BLaER1 treated with 17β-estradiol and CSF1 and Interleukin-3, amounts not matched to agents 10 nM and 100 nM (cell line): Measurements from ENCODE around the gene MLN.

Experiments
- H3K27ac ChIP-seq, 11 experiments: shearing (Covaris generic); formaldehyde crosslinking; 2 replicates each; pipeline ENCODE4 v1.8.1; 2022
- H3K27me3 ChIP-seq, 11 experiments: shearing (Covaris generic); formaldehyde crosslinking; 2 replicates each; pipeline ENCODE4 v1.8.1; 2022
- H3K36me3 ChIP-seq, 11 experiments: shearing (Covaris generic); formaldehyde crosslinking; 2 replicates each; pipeline ENCODE4 v1.8.1; 2022
- H3K4me1 ChIP-seq, 10 experiments: shearing (Covaris generic); formaldehyde crosslinking; 2 replicates each; pipeline ENCODE4 v1.8.1; 2022
- H3K4me2 ChIP-seq, 11 experiments: shearing (Covaris generic); formaldehyde crosslinking; 2 replicates each; pipeline ENCODE4 v1.8.1; 2022
- H3K4me3 ChIP-seq, 10 experiments: shearing (Covaris generic); formaldehyde crosslinking; 2 replicates each; pipeline ENCODE4 v1.8.1; 2022
- H3K9ac ChIP-seq, 11 experiments: shearing (Covaris generic); formaldehyde crosslinking; 2 replicates each; pipeline ENCODE4 v1.8.1; 2022
- H3K9me3 ChIP-seq, 11 experiments: shearing (Covaris generic); formaldehyde crosslinking; replicated peaks in 1 of 11; 2 replicates each; pipeline ENCODE4 v1.8.1; 2022
- H4K20me1 ChIP-seq, 11 experiments: shearing (Covaris generic); formaldehyde crosslinking; 2 replicates each; pipeline ENCODE4 v1.8.1; 2022
- Cebpa-rat ChIP-seq, 11 experiments: shearing (Covaris generic); IDR thresholded peaks; 2 replicates each; pipeline ENCODE4 v1.8.1; 2022

The MLN gene

GRCh38 chr6:33790379-33790778 lies 13.4 kb downstream of the MLN start:
- peaks cover 32 to 49% (median 43%) of the 10 kb centered on the region in 10 experiments for H3K4me1 ChIP-seq
- no peak overlapping the region for H3K27ac ChIP-seq
- peaks cover 0 to 17% (median 14%) of the 10 kb centered on the region in 11 experiments; a peak in 17 of 22 replicates for H3K36me3 ChIP-seq
- no peak overlapping the region for H3K9ac ChIP-seq
- no peak for TF ChIP-seq Cebpa-rat (IDR thresholded peaks at IDR 0.05)
- H3K4me2 ChIP-seq: peak overlapping the region in 1 of 11 experiments; percentile 29; a peak in 2 of 22 replicates
- peaks cover 24 to 39% (median 25%) of the 10 kb centered on the region in 11 experiments; a peak in 20 of 22 replicates for H4K20me1 ChIP-seq
- H3K27me3 ChIP-seq: no peaks in the 10 kb centered on the region
- H3K4me3 ChIP-seq: no peak overlapping the region
- H3K9me3 ChIP-seq: no peaks in the 10 kb centered on the region

GRCh38 chr6:33789550-33789895 lies 14.3 kb downstream of the MLN start:
- peaks cover 41 to 53% (median 50%) of the 10 kb centered on the region in 10 experiments for H3K4me1 ChIP-seq
- H3K9ac ChIP-seq: peak overlapping the region in 4 of 11 experiments; percentile 98 to 100 (median 99); a peak in 4 of 22 replicates
- H3K4me2 ChIP-seq: peak overlapping the region; percentile 86 to 98 (median 92)
- TF ChIP-seq Cebpa-rat (IDR thresholded peaks at IDR 0.05): no peak
- H3K4me3 ChIP-seq: peak overlapping the region; percentile 70 to 98 (median 90)
- peaks cover 33 to 48% (median 33%) of the 10 kb centered on the region in 11 experiments; a peak in 21 of 22 replicates for H4K20me1 ChIP-seq
- no peaks in the 10 kb centered on the region for H3K9me3 ChIP-seq
- H3K27me3 ChIP-seq: no peaks in the 10 kb centered on the region
- H3K36me3 ChIP-seq: peaks cover 8 to 26% (median 22%) of the 10 kb centered on the region in 11 experiments
- peak overlapping the region in 10 of 11 experiments; percentile 96 to 100 (median 99); a peak in 18 of 22 replicates for H3K27ac ChIP-seq

GRCh38 chr6:33788694-33789549 lies 14.9 kb downstream of the MLN start, which contains the start of gene LEMD2:
Gene LEMD2 (minus strand): TSS chr6:33789130. CDS start chr6:33789116, 14 bp downstream.
- no peak for TF ChIP-seq Cebpa-rat (IDR thresholded peaks at IDR 0.05)
- Histone ChIP-seq H3K4me1 (peaks cover 41 to 53% (median 50%) of the 10 kb centered on the region in 10 experiments), H3K9me3 (no peaks in the 10 kb centered on the region), H3K36me3 (peaks cover 12 to 31% (median 27%) of the 10 kb centered on the region in 11 experiments), H3K4me3 (peak within 1 kb of the TSS; percentile 70 to 98 (median 90)), H3K27me3 (no peaks in the 10 kb centered on the region), H3K4me2 (peak within 1 kb of the TSS; percentile 86 to 98 (median 92)), H4K20me1 (peaks cover 36 to 51% (median 37%) of the 10 kb centered on the region in 11 experiments; a peak in 21 of 22 replicates), H3K27ac (peak within 1 kb of the TSS; percentile 96 to 100 (median 99)), H3K9ac (peak within 1 kb of the TSS; percentile 96 to 100 (median 99))

GRCh38 chr6:33787954-33788693 lies 15.7 kb downstream of the MLN start:
- Histone ChIP-seq H3K4me3 (peak overlapping the region; percentile 70 to 98 (median 90)), H3K4me1 (peaks cover 41 to 53% (median 50%) of the 10 kb centered on the region in 10 experiments)
- no peak for TF ChIP-seq Cebpa-rat (IDR thresholded peaks at IDR 0.05)

GRCh38 chr6:33787346-33787953 lies 16.4 kb downstream of the MLN start:
- Histone ChIP-seq H3K9me3 (no peaks in the 10 kb centered on the region), H3K4me2 (peak overlapping the region; percentile 86 to 98 (median 92)), H3K36me3 (peaks cover 27 to 45% (median 41%) of the 10 kb centered on the region in 11 experiments), H3K27ac (peak overlapping the region; percentile 30 to 100 (median 99); a peak in 21 of 22 replicates), H3K4me1 (peaks cover 41 to 58% (median 54%) of the 10 kb centered on the region in 10 experiments), H3K4me3 (peak overlapping the region; percentile 70 to 98 (median 90)), H3K27me3 (no peaks in the 10 kb centered on the region), H4K20me1 (peaks cover 48 to 54% (median 52%) of the 10 kb centered on the region in 11 experiments; a peak in 21 of 22 replicates), H3K9ac (peak overlapping the region; percentile 96 to 100 (median 99))
- no peak for TF ChIP-seq Cebpa-rat (IDR thresholded peaks at IDR 0.05)

More at GRCh38 chr6:33787954-33788693, 15.7 kb downstream of the MLN start:
- peaks cover 20 to 39% (median 35%) of the 10 kb centered on the region in 11 experiments for H3K36me3 ChIP-seq
- peaks cover 41 to 51% (median 45%) of the 10 kb centered on the region in 11 experiments; a peak in 21 of 22 replicates for H4K20me1 ChIP-seq
- peak overlapping the region; percentile 96 to 100 (median 99) for H3K9ac ChIP-seq
- H3K27me3 ChIP-seq: no peaks in the 10 kb centered on the region
- no peaks in the 10 kb centered on the region for H3K9me3 ChIP-seq
- H3K27ac ChIP-seq: peak overlapping the region; percentile 96 to 100 (median 99)
- H3K4me2 ChIP-seq: peak overlapping the region; percentile 86 to 98 (median 92)

- TF ChIP-seq Cebpa-rat (IDR thresholded peaks at IDR 0.05): no peak
- Histone ChIP-seq H3K4me1 (peaks cover 41 to 65% (median 60%) of the 10 kb centered on the region in 10 experiments), H3K27ac (peak overlapping the region in 4 of 11 experiments; percentile 99 to 100 (median 100); a peak in 5 of 22 replicates), H3K9ac (peak overlapping the region in 10 of 11 experiments; percentile 21 to 100 (median 99); a peak in 15 of 22 replicates), H3K36me3 (peaks cover 34 to 52% (median 49%) of the 10 kb centered on the region in 11 experiments), H3K27me3 (no peaks in the 10 kb centered on the region), H3K9me3 (no peaks in the 10 kb centered on the region), H3K4me3 (peak overlapping the region in 2 of 10 experiments; percentile 7 to 89; a peak in 3 of 20 replicates), H3K4me2 (peak overlapping the region; percentile 86 to 98 (median 92)), H4K20me1 (peaks cover 54 to 61% (median 59%) of the 10 kb centered on the region in 11 experiments; a peak in 21 of 22 replicates)
These were observed 17.1 kb downstream of the MLN start for GRCh38 chr6:33786736-33787135.

GRCh38 chr6:33785778-33786177 lies 18.0 kb downstream of the MLN start:
- H3K36me3 ChIP-seq: peaks cover 44 to 62% (median 58%) of the 10 kb centered on the region in 11 experiments
- H4K20me1 ChIP-seq: peaks cover 63 to 71% (median 68%) of the 10 kb centered on the region in 11 experiments; a peak in 21 of 22 replicates
- peak overlapping the region in 8 of 11 experiments; percentile 2 to 100 (median 84); a peak in 11 of 22 replicates for H3K9ac ChIP-seq
- H3K4me3 ChIP-seq: no peak overlapping the region
- no peaks in the 10 kb centered on the region for H3K27me3 ChIP-seq
- peak overlapping the region; percentile 86 to 98 (median 92) for H3K4me2 ChIP-seq
- no peaks in the 10 kb centered on the region for H3K9me3 ChIP-seq
- H3K4me1 ChIP-seq: peaks cover 41 to 66% (median 60%) of the 10 kb centered on the region in 10 experiments
- TF ChIP-seq Cebpa-rat (IDR thresholded peaks at IDR 0.05): no peak
- no peak overlapping the region for H3K27ac ChIP-seq

GRCh38 chr6:33784787-33785186 lies 19.0 kb downstream of the MLN start:
- Histone ChIP-seq H3K27me3 (no peaks in the 10 kb centered on the region), H4K20me1 (peaks cover 73 to 81% (median 78%) of the 10 kb centered on the region in 11 experiments), H3K36me3 (peaks cover 54 to 72% (median 68%) of the 10 kb centered on the region in 11 experiments), H3K9ac (peak overlapping the region in 6 of 11 experiments; percentile 7 to 100 (median 62); a peak in 4 of 22 replicates), H3K27ac (no peak overlapping the region), H3K4me3 (no peak overlapping the region), H3K9me3 (no peaks in the 10 kb centered on the region), H3K4me2 (peak overlapping the region in 7 of 11 experiments; percentile 19 to 98 (median 92); a peak in 8 of 22 replicates), H3K4me1 (peaks cover 39 to 72% (median 68%) of the 10 kb centered on the region in 10 experiments)
- TF ChIP-seq Cebpa-rat (IDR thresholded peaks at IDR 0.05): no peak
